Measurements from ENCODE around the gene TMEM187.

DNA sequence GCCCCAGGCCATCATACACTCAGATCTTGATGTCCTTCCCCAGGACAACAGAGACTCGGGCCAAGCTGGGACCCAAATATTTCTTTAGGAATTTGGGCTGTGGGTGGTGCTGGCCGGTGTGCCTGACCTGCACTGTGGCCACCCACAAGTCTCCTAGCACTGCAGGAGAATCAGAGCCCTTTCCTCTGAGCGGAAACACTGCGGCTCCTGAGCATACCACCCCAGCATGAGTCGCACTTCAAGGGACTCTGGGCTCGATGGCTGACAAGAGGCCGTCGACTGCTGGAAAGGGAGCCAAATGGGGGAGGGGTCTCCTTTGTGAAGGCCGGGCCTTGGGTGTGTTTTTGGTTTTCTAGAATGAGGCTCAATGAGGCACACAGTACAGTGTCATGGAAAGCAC lies 60.1 kb downstream of the TMEM187 start:
- TF ChIP-seq, protein P1, sequence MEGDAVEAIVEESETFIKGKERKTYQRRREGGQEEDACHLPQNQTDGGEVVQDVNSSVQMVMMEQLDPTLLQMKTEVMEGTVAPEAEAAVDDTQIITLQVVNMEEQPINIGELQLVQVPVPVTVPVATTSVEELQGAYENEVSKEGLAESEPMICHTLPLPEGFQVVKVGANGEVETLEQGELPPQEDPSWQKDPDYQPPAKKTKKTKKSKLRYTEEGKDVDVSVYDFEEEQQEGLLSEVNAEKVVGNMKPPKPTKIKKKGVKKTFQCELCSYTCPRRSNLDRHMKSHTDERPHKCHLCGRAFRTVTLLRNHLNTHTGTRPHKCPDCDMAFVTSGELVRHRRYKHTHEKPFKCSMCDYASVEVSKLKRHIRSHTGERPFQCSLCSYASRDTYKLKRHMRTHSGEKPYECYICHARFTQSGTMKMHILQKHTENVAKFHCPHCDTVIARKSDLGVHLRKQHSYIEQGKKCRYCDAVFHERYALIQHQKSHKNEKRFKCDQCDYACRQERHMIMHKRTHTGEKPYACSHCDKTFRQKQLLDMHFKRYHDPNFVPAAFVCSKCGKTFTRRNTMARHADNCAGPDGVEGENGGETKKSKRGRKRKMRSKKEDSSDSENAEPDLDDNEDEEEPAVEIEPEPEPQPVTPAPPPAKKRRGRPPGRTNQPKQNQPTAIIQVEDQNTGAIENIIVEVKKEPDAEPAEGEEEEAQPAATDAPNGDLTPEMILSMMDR (conservative IDR thresholded peaks at IDR 0.05; ENCODE audit: low read length), result no peak
- TF ChIP-seq EZH2phosphoT487 (IDR thresholded peaks at IDR 0.05; ENCODE audit: borderline replicate concordance, low read depth, low read length), result no peak
